GM21526 (cell line): ENCODE results near the gene ASAP2.

Experiments
- ATAC-seq: cut with Tn5 transposase; IDR thresholded peaks from one replicate; pipeline ENCODE4 v1.9.1; 2021; ENCODE audit warnings: moderate library complexity; ENCODE audit not compliant: unreplicated experiment, low FRiP score

ASAP2 gene

DNA sequence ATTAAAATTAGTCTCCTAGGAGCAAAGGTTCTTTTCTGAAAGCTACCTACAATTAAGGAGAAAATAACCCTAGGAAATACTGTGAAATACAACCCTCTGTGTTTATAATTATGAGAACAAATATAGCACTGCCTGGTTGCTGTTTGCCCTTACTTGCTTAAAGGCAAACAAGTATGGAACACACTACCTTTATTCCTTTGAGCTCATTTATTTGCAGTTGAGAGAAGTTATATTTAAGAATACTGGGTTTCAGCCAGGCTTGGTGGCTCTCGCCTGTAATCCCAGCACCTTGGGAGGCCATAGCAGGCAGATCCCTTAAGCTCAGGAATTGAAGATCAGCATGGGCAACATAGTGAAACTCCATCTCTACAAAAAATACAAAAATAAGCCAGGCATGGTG is 244.6 kb downstream of the ASAP2 start:
- ATAC-seq: no peak
